GM12878 (cell line): ENCODE measurements around the gene ROR2. TPM values are rescaled to one million over a fixed set of nuclear protein-coding genes. Genes with fewer than 3 reads are reported as not detected.

Experiments used
- ATAC-seq: fragments of 200-7000 bp; cut with Tn5 transposase; 3 replicates; pipeline ENCODE4 v1.9.1; 2020; ENCODE audit warnings: mild to moderate bottlenecking, moderate library complexity
- BruUV-seq: library from RNA; stranded (reverse); fragments of 400-500 nt; replicated peaks from 2 replicates; lab custom pipeline; 2021; lab: Mats Ljungman, UMichigan
- CTCF ChIA-PET: fragments of 300-600 bp; sonication (Branson Sonifier 250); formaldehyde crosslinking; extraction: SDS; loops from one replicate; lab custom pipeline; 2021; ENCODE audit warnings: inconsistent platforms; lab: Yijun Ruan, JAX
- POLR2A ChIA-PET: fragments of 350-600 bp; formaldehyde crosslinking; extraction: SDS; loops from one replicate; lab custom pipeline; 2021; ENCODE audit warnings: inconsistent platforms; lab: Charles Lee
- RAD21 ChIA-PET: fragments of 300-600 bp; sonication (Branson Sonifier 250); formaldehyde crosslinking; loops from one replicate; lab custom pipeline; 2023; ENCODE audit warnings: antibody characterized with exemption; ENCODE audit not compliant: unreplicated experiment; lab: Charles Lee
- SMC1A ChIA-PET: fragments of 300-600 bp; sonication (Branson Sonifier 250); formaldehyde crosslinking; loops from one replicate; lab custom pipeline; 2023; ENCODE audit not compliant: unreplicated experiment, uncharacterized antibody; lab: Charles Lee
- DNase-seq: peaks from one replicate; pipeline ENCODE4 v3.0.0-alpha.2; 2011; ENCODE audit warnings: low read depth, low spot score
- FAIRE-seq: peaks from 3 replicates; lab custom pipeline; 2011; peaks lifted over from hg19 to GRCh38; lab: Jason Lieb, UNC
- H2AFZ ChIP-seq: 2 replicates; pipeline ENCODE4 v1.6.0; 2011; ENCODE audit warnings: low read depth, low read length, control low read depth; ENCODE audit not compliant: control insufficient read depth
- H3K27ac ChIP-seq: 2 replicates; pipeline ENCODE4 v1.5.1; 2011; ENCODE audit warnings: control low read depth; ENCODE audit not compliant: control insufficient read depth, insufficient read depth
- H3K27me3 ChIP-seq, 2 experiments: replicated peaks in 1 of 2; 2 replicates each; pipeline versions ENCODE4 v1.6.0 to v1.6.1; 2011; ENCODE audit warnings: low read length in 1 of 2; ENCODE audit not compliant: control insufficient read depth in 2 of 2, insufficient read depth in 2 of 2
- H3K36me3 ChIP-seq, 2 experiments: 2 replicates each; pipeline ENCODE4 v1.5.1; 2011; ENCODE audit warnings: low read length in 1 of 2; ENCODE audit not compliant: control insufficient read depth in 2 of 2, insufficient read depth in 2 of 2
- H3K4me1 ChIP-seq: 2 replicates; pipeline ENCODE4 v1.6.1; 2011; ENCODE audit warnings: mild to moderate bottlenecking, low read length, moderate library complexity, mixed read lengths; ENCODE audit not compliant: control insufficient read depth, insufficient read depth
- H3K4me2 ChIP-seq: 2 replicates; pipeline ENCODE4 v1.6.0; 2011; ENCODE audit warnings: control low read depth; ENCODE audit not compliant: control insufficient read depth, insufficient read depth
- H3K4me3 ChIP-seq: fragments of 200-600 bp; sonication (generic); 2 replicates; pipeline ENCODE4 v1.5.1; 2016
- H3K79me2 ChIP-seq: 2 replicates; pipeline ENCODE4 v1.6.0; 2011; ENCODE audit warnings: low read length; ENCODE audit not compliant: control insufficient read depth, insufficient read depth
- H3K9ac ChIP-seq: 2 replicates; pipeline ENCODE4 v1.8.0; 2011; ENCODE audit warnings: low read length, control low read depth, mixed read lengths; ENCODE audit not compliant: control insufficient read depth, insufficient read depth
- H3K9me3 ChIP-seq: replicated peaks from 3 replicates; pipeline ENCODE4 v1.5.1; 2011; ENCODE audit warnings: mild to moderate bottlenecking, low read length; ENCODE audit not compliant: control insufficient read depth, insufficient read depth
- H4K20me1 ChIP-seq: 2 replicates; pipeline ENCODE4 v1.6.0; 2011; ENCODE audit not compliant: control insufficient read depth, insufficient read depth
- ATF3 ChIP-seq: IDR thresholded peaks from 2 replicates; pipeline ENCODE4 v1.6.1; 2011; ENCODE audit warnings: low read depth, mild to moderate bottlenecking, low read length, moderate library complexity, borderline replicate concordance; ENCODE audit errors: extremely low read depth
- BCL11A ChIP-seq: IDR thresholded peaks from 2 replicates; pipeline ENCODE4 v1.6.1; 2011; ENCODE audit warnings: low read depth, low read length
- CBFB ChIP-seq: IDR thresholded peaks from 2 replicates; pipeline ENCODE4 v1.6.1; 2016; ENCODE audit warnings: antibody characterized with exemption, low read depth
- CBX5 ChIP-seq: sonication (generic); IDR thresholded peaks from 2 replicates; pipeline ENCODE4 v1.6.1; 2016; ENCODE audit warnings: low read depth, moderate library complexity, mild to moderate bottlenecking, inconsistent platforms
- ELK1 ChIP-seq: IDR thresholded peaks from 2 replicates; pipeline ENCODE4 v1.6.1; 2012; ENCODE audit warnings: low read depth, low read length, improper control_type of control experiment
- KDM1A ChIP-seq: fragments of 200-600 bp; sonication (generic); IDR thresholded peaks from 2 replicates; pipeline ENCODE4 v1.6.1; 2016; ENCODE audit warnings: borderline replicate concordance
- MYB ChIP-seq: fragments of 150-350 bp; IDR thresholded peaks from 2 replicates; pipeline ENCODE4 v1.6.1; 2014; ENCODE audit warnings: mild to moderate bottlenecking, low read depth, low read length, borderline replicate concordance
- POLR2AphosphoS2 ChIP-seq: IDR thresholded peaks from 2 replicates; pipeline ENCODE4 v1.6.1; 2011; ENCODE audit warnings: low read depth, mild to moderate bottlenecking, low read length, improper control_type of control experiment, moderate library complexity
- RUNX3 ChIP-seq: IDR thresholded peaks from 2 replicates; pipeline ENCODE4 v1.6.1; 2012; ENCODE audit warnings: low read length, inconsistent platforms
- SKIL ChIP-seq: fragments of 450-650 bp; IDR thresholded peaks from 2 replicates; pipeline ENCODE4 v1.6.1; 2017; ENCODE audit warnings: mild to moderate bottlenecking, low read depth, inconsistent platforms; ENCODE audit not compliant: poor library complexity, severe bottlenecking
- SMAD5 ChIP-seq: IDR thresholded peaks from 2 replicates; pipeline ENCODE4 v1.6.1; 2016; ENCODE audit warnings: antibody characterized with exemption, low read depth
- SMARCA5 ChIP-seq: fragments of 450-650 bp; IDR thresholded peaks from 2 replicates; pipeline ENCODE4 v1.6.1; 2017; ENCODE audit warnings: mild to moderate bottlenecking
- SPI1 ChIP-seq: IDR thresholded peaks from 2 replicates; pipeline ENCODE4 v1.6.1; 2011; ENCODE audit warnings: low read depth, mild to moderate bottlenecking, low read length, moderate library complexity, borderline replicate concordance; ENCODE audit not compliant: insufficient read depth
- ZNF622 ChIP-seq: fragments of 450-650 bp; IDR thresholded peaks from 2 replicates; pipeline ENCODE4 v1.6.1; 2017; ENCODE audit warnings: mild to moderate bottlenecking, inconsistent platforms
- ZSCAN29 ChIP-seq: fragments of 450-650 bp; IDR thresholded peaks from 2 replicates; pipeline ENCODE4 v1.6.1; 2017; ENCODE audit warnings: mild to moderate bottlenecking, moderate library complexity
- WGBS: methylation state at CpG from one replicate; pipeline ENCODE4 v1.1.6; 2016; ENCODE audit warnings: low lambda C conversion rate; ENCODE audit not compliant: insufficient replicate concordance, insufficient coverage; ENCODE audit errors: missing lambda C conversion rate; 5-methylcytosine and 5-hydroxymethylcytosine counted together
- in situ Hi-C: fragments of 300-500 bp; cut with MboI; formaldehyde crosslinking; loops from 9 replicates; pipeline ENCODE4 v1.14.3; 2018; ENCODE audit warnings: mixed read lengths
- intact Hi-C: fragments of 100-400 bp; cut with micrococcal nuclease; formaldehyde crosslinking; loops from one replicate; pipeline ENCODE4 v1.14.2; 2022; ENCODE audit not compliant: unreplicated experiment
- polyA plus RNA-seq, 11 experiments: library from polyadenylated mRNA; depleted of rRNA in 4 of 11; unstranded in 6 of 11; stranded (reverse) in 5 of 11; fragments of >200 nt; fragmentation: Nextera tagmentation in 4 of 11; fragmentation: Illumina TruSeq in 1 of 11; extraction: Ambion mirVana in 4 of 11; extraction: Trizol in 1 of 11; gene quantifications; 1 replicate in 1 of 11; 2 replicates in 10 of 11; pipeline versions ENCODE4 v1.2.1 to v1.2.3, GENCODE V29; 2011 to 2016; ENCODE audit warnings: inconsistent platforms in 2 of 11, missing spikeins in 2 of 11, low read depth in 1 of 11
- total RNA-seq, 4 experiments: library from RNA; depleted of rRNA in 3 of 4; stranded (reverse); fragments of >200 nt in 3 of 4; fragmentation: Illumina TruSeq in 1 of 4; extraction: Trizol in 1 of 4; gene quantifications; 2 replicates each; pipeline versions ENCODE4 v1.2.1 to v1.2.3, GENCODE V29; 2013 to 2021

Gene ROR2
- total and polyA plus RNA-seq, 10 of the 15 experiments (the other 5 are each of a cell fraction or from before 2014, with no cell fraction given) = 0.03 to 0.05 TPM; not detected in 8

- TF ChIP-seq SKIL (no peak), ZNF622 (no peak), BCL11A (no peak), SPI1 (no peak), CBFB (no peak), ZSCAN29 (no peak)
These were observed 321.1 kb downstream of the ROR2 start (continued) for GRCh38 chr9:91628892-91629291.

- Histone ChIP-seq H3K27me3 (no peaks in the 10 kb centered on the region; a peak in 1 of 4 replicates), H3K27ac (no peak overlapping the region), H3K4me2 (no peak overlapping the region), H2AFZ (no peak overlapping the region), H3K4me3 (no peak overlapping the region), H3K9me3 (no peaks in the 10 kb centered on the region), H3K4me1 (no peaks in the 10 kb centered on the region), H3K79me2 (no peaks in the 10 kb centered on the region), H4K20me1 (no peaks in the 10 kb centered on the region), H3K36me3 (no peaks in the 10 kb centered on the region), H3K9ac (no peak overlapping the region)
- no peak for DNase-seq
- no peak for FAIRE-seq
- no peak for TF ChIP-seq RUNX3
- no peak for TF ChIP-seq ATF3
- TF ChIP-seq SMARCA5 = no peak
- no peak for TF ChIP-seq POLR2AphosphoS2
- TF ChIP-seq MYB = no peak
- TF ChIP-seq CBX5 = no peak
- TF ChIP-seq ELK1 = no peak
- TF ChIP-seq KDM1A = no peak
- no peak for TF ChIP-seq SMAD5
- ChIA-PET SMC1A (interaction anchor here (1.1 kb wide), 1 partner anchor 9 kb away, joined by 3 read pairs; no protein-coding TSS in a partner anchor), CTCF (no interaction called here), POLR2A (no interaction called here), RAD21 (no interaction called here)
- no peak for ATAC-seq
- no TSS peak for BruUV-seq
- WGBS = 0% methylated on average over 1 of the region's 1 CpG
- in situ Hi-C loops = no loop called here
- intact Hi-C loops = no loop called here
These were observed 324.7 kb downstream of the ROR2 start for GRCh38 chr9:91625331-91625730.
